ENCODE data around the gene ASCL2. TPM values are rescaled to one million over a fixed set of nuclear protein-coding genes. Genes with fewer than 3 reads are reported as not detected.

ASCL2 gene
- total RNA-seq, 1 donor from 2014 or later = 1.7 TPM

DNA sequence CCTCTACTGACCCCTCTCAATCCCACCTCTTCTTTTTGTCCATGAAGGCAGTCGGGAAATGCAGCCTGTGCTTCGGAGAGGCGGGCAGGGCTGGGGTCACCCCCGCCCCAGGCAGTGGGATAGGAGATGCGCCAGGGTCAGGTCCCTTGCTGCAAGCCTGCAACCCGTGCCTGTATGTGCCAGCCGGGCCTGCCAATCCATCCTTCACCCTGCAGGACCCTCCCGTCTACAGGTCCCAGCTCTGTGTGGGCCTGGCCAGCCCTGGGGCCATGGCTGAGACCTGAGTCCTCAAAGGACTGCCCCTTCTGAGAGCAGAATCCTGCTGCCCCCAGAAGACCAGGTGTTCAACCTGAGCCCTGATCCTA is 10.9 kb downstream of the ASCL2 start:
- intact Hi-C loops (cut with DNase I) = no loop called here
- no peaks in the 10 kb centered on the region for H3K27me3 ChIP-seq (ENCODE audit: low read depth)
- no peaks in the 10 kb centered on the region for H3K4me1 ChIP-seq
- no peaks in the 10 kb centered on the region for H3K36me3 ChIP-seq
- H3K4me3 ChIP-seq = no peak overlapping the region
- TF ChIP-seq, protein P1, sequence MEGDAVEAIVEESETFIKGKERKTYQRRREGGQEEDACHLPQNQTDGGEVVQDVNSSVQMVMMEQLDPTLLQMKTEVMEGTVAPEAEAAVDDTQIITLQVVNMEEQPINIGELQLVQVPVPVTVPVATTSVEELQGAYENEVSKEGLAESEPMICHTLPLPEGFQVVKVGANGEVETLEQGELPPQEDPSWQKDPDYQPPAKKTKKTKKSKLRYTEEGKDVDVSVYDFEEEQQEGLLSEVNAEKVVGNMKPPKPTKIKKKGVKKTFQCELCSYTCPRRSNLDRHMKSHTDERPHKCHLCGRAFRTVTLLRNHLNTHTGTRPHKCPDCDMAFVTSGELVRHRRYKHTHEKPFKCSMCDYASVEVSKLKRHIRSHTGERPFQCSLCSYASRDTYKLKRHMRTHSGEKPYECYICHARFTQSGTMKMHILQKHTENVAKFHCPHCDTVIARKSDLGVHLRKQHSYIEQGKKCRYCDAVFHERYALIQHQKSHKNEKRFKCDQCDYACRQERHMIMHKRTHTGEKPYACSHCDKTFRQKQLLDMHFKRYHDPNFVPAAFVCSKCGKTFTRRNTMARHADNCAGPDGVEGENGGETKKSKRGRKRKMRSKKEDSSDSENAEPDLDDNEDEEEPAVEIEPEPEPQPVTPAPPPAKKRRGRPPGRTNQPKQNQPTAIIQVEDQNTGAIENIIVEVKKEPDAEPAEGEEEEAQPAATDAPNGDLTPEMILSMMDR (IDR thresholded peaks at IDR 0.05) = no peak
- DNase-seq (no peak), ATAC-seq (no peak)
- H3K27ac ChIP-seq = no peak overlapping the region
- no peaks in the 10 kb centered on the region for H3K9me3 ChIP-seq

DNA sequence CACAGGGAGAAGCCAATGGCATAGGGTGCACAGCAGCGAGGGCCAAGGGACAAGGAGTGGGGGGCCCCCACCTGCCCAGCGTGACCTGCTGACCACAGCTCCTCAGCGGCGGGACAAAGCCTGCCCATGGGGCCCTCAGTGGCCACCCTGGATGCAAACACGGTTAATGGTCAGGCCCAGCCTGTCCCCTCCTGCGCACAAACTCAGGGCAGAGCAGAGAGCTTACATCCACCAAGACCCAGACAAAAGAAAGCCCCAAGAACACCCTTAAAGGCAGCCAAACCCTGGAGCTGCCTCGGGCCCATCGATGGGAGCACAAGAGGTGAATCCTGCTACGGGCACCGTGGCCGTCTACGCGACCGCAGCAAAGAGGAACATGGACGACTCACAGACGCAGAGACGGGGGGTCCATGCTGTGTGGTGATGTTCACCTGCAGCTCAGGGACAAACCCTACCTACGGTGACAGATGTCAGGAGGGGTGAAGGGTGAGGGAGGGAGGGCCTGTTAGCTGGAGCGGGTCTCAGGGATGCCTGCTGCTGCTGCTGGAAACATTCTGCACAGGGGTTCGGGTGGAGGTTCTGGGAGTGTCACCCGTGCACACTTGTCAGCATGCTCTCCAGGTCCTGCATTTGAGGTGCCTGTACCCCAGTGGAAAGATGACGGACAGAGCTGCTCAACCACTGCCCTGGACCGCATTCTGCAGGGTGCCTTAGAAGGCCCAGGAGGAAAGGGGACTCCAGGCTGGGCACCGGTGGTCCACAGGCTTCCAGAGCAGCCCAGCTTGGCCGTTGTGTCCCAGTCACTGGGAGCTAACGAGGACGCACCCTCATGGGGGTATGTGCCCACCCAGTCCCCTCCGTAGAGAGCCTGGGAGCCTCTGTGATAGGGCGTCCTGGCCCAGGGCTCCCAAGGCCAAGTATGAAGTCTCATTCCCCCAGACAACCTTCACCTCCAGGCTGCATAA is 11.6 kb downstream of the ASCL2 start:
- ATAC-seq (no peak), DNase-seq (no peak)
- Histone ChIP-seq H3K36me3 (no peaks in the 10 kb centered on the region), H3K4me1 (no peaks in the 10 kb centered on the region), H3K27me3 (ENCODE audit: low read depth) (no peaks in the 10 kb centered on the region), H3K4me3 (no peak overlapping the region), H3K27ac (no peak overlapping the region), H3K9me3 (no peaks in the 10 kb centered on the region)
- intact Hi-C loops (cut with DNase I) = no loop called here
- TF ChIP-seq, protein P1 (IDR thresholded peaks at IDR 0.05) = no peak

- intact Hi-C loops (cut with DNase I) = no loop called here
- H3K27ac ChIP-seq = no peak overlapping the region
- ATAC-seq (peak in 1 of 2 donors; percentile 26), DNase-seq (peak; percentile 53)
- no peaks in the 10 kb centered on the region for H3K27me3 ChIP-seq (ENCODE audit: low read depth)
- no peaks in the 10 kb centered on the region for H3K4me1 ChIP-seq
- H3K36me3 ChIP-seq = no peaks in the 10 kb centered on the region
- no peaks in the 10 kb centered on the region for H3K9me3 ChIP-seq
- H3K4me3 ChIP-seq = no peak overlapping the region
- TF ChIP-seq, protein P1 (IDR thresholded peaks at IDR 0.05) = no peak
Measured at GRCh38 chr11:2256951-2257700, 13.3 kb downstream of the ASCL2 start.

DNA sequence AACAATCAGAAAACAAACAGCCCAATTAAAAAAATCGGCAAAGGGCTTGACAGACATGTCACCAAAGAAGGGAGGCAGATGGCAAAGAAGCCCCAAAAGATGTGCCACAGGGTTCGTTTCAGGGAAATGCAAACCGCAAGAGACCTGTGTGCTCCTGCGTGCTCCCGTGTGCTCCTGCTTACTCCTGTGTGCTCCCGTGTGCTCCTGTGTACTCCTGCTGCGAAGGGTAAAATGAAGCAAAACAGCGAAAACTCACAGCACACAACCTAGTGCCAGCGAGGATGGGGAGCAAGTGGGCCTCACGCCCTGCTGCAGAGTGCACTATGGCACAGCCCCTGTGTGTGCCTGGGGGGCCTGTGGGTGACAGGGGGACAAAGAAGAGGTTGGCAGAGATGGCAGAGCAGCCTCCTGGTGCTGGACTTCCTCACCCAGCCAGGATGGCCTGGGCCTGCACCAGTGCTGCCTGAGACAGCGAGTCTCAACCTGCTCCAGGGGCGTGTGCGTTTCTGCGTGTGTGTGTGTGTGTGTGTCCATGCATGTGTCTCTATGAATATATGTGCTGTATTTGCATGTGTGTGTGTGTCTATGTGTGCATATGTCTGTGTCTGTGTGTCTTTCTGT is 14.0 kb downstream of the ASCL2 start:
- H3K4me3 ChIP-seq = no peak overlapping the region
- no peak for ATAC-seq
- intact Hi-C loops (cut with DNase I) = no loop called here
- no peaks in the 10 kb centered on the region for H3K27me3 ChIP-seq (ENCODE audit: low read depth)
- no peaks in the 10 kb centered on the region for H3K9me3 ChIP-seq
- no peak overlapping the region for H3K27ac ChIP-seq
- H3K36me3 ChIP-seq = no peaks in the 10 kb centered on the region
- H3K4me1 ChIP-seq = no peaks in the 10 kb centered on the region
- TF ChIP-seq, protein P1 (IDR thresholded peaks at IDR 0.05) = no peak
- DNase-seq = no peak

GRCh38 chr11:2252018-2252417 is 18.4 kb downstream of the ASCL2 start:
- no peak for ATAC-seq

More at GRCh38 chr11:2252018-2252417, 18.4 kb downstream of the ASCL2 start:
- H3K36me3 ChIP-seq = no peaks in the 10 kb centered on the region
- TF ChIP-seq, protein P1 (IDR thresholded peaks at IDR 0.05) = no peak
- H3K27ac ChIP-seq = no peak overlapping the region
- intact Hi-C loops (cut with DNase I) = no loop called here
- no peaks in the 10 kb centered on the region for H3K27me3 ChIP-seq (ENCODE audit: low read depth)
- H3K4me1 ChIP-seq = no peaks in the 10 kb centered on the region
- no peak overlapping the region for H3K4me3 ChIP-seq
- DNase-seq = no peak
- no peaks in the 10 kb centered on the region for H3K9me3 ChIP-seq

All from lower lobe of right lung (tissue), 2 donors.